CD4-positive, CD25-positive, alpha-beta regulatory T cell (primary cell): ENCODE results near the gene ATRX. TPM values are rescaled to one million over a fixed set of nuclear protein-coding genes. Genes with fewer than 3 reads are reported as not detected.
"Not testable (repeated sequence)": the region's sequence is repeated elsewhere in the genome, so short reads cannot be mapped to it uniquely, and the experiment has no call there.

Source experiments
- ATAC-seq, 2 donors: fragments of 150-1000 bp; cut with Tn5 transposase; one replicate each; pipeline ENCODE4 v1.10.0; 2021; ENCODE audit warnings: low read depth in 2 of 2, moderate number of reproducible peaks in 2 of 2, moderate library complexity in 1 of 2
- DNase-seq, 3 donors: peaks; one replicate each; pipeline versions ENCODE4 v3.0.0 to v3.0.0-alpha.2; 2012 to 2022; ENCODE audit warnings: mixed read lengths in 1 of 3
- H3K27ac ChIP-seq: one replicate; pipeline ENCODE4 v1.7.0; 2013; ENCODE audit warnings: mild to moderate bottlenecking, low read length; ENCODE audit not compliant: insufficient read depth, poor library complexity, severe bottlenecking
- H3K27me3 ChIP-seq: one replicate; pipeline ENCODE4 v1.7.0; 2013; ENCODE audit warnings: low read length; ENCODE audit not compliant: control insufficient read depth, insufficient read depth
- H3K36me3 ChIP-seq: one replicate; pipeline ENCODE4 v1.7.0; 2013; ENCODE audit warnings: mild to moderate bottlenecking, low read length, moderate library complexity; ENCODE audit not compliant: control insufficient read depth, insufficient read depth
- H3K4me1 ChIP-seq: 2 replicates; pipeline ENCODE4 v1.7.0; 2013; ENCODE audit warnings: mild to moderate bottlenecking, low read length; ENCODE audit not compliant: insufficient read depth, control insufficient read depth, poor library complexity, severe bottlenecking
- H3K4me3 ChIP-seq: one replicate; pipeline ENCODE4 v1.7.0; 2013; ENCODE audit warnings: low read depth, mild to moderate bottlenecking, low read length, moderate library complexity
- H3K9me3 ChIP-seq, 2 experiments: 1 replicate in 1 of 2; 2 replicates in 1 of 2; pipeline ENCODE4 v1.7.0; 2013; ENCODE audit warnings: low read length in 2 of 2, mild to moderate bottlenecking in 1 of 2, moderate library complexity in 1 of 2; ENCODE audit not compliant: control insufficient read depth in 2 of 2
- H3K27ac Mint-ChIP-seq, 3 donors: one replicate each; pipeline ENCODE4 v1.8.0; 2020 to 2022; ENCODE audit warnings: mild to moderate bottlenecking in 3 of 3, mixed read lengths in 3 of 3, moderate library complexity in 2 of 3
- H3K27me3 Mint-ChIP-seq: one replicate; pipeline ENCODE4 v1.8.0; 2022; ENCODE audit warnings: mild to moderate bottlenecking, mixed read lengths
- H3K36me3 Mint-ChIP-seq: one replicate; pipeline ENCODE4 v1.8.0; 2020; ENCODE audit warnings: mixed read lengths
- H3K4me1 Mint-ChIP-seq, 4 donors: one replicate each; pipeline ENCODE4 v1.8.0; 2020 to 2022; ENCODE audit warnings: mixed read lengths in 4 of 4, mild to moderate bottlenecking in 1 of 4
- H3K4me3 Mint-ChIP-seq, 4 donors: one replicate each; pipeline ENCODE4 v1.8.0; 2020 to 2022; ENCODE audit warnings: mild to moderate bottlenecking in 4 of 4, mixed read lengths in 4 of 4, moderate library complexity in 3 of 4
- H3K9me3 Mint-ChIP-seq, 7 donors: one replicate each; pipeline ENCODE4 v1.8.0; 2020 to 2022; ENCODE audit warnings: mixed read lengths in 7 of 7, mild to moderate bottlenecking in 3 of 7, moderate library complexity in 2 of 7
- polyA plus RNA-seq, 4 donors: library from polyadenylated mRNA; unstranded; fragments of 300-500 nt; fragmentation: Illumina TruSeq; gene quantifications; one replicate each; pipeline ENCODE4 v1.2.3, GENCODE V29; 2021
- total RNA-seq: library from RNA; stranded (reverse); gene quantifications from one replicate; pipeline ENCODE4 v1.2.3, GENCODE V29; 2022

The ATRX gene
- total and polyA plus RNA-seq, 5 donors from 2014 or later = 35.2 to 175 (median 46.0) TPM

DNA sequence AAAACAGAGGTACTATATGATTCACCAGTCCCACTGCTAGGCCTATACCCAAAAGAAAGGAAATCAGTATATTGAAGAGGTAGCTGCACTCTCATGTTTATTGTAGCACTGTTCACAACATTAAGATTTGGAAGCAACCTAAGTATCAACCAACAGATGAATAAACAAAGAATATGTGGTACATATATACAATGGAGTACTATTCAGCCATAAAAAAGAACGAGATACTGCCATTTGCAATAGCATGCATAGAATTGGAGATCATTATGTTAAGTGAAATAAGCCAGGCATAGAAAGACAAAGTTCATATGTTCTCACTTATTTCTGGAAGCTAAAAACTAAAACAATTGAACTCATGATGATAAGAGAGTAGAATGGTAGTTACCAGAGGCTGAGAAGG lies 266.3 kb downstream of the ATRX start:
- Mint-ChIP-seq H3K27me3 (no peaks in the 10 kb centered on the region), H3K4me3 (no peak overlapping the region)

GRCh38 chrX:77514177-77514576 lies 271.8 kb downstream of the ATRX start:
- no peaks in the 10 kb centered on the region for H3K27me3 ChIP-seq
- H3K9me3 ChIP-seq = no peaks in the 10 kb centered on the region
- H3K9me3 Mint-ChIP-seq = peaks cover 0 to 8% (median 2%) of the 10 kb centered on the region in 7 donors
- H3K27me3 Mint-ChIP-seq = no peaks in the 10 kb centered on the region
- peak overlapping the region in 1 of 3 donors; percentile 7 for H3K27ac Mint-ChIP-seq
- no peak overlapping the region for H3K4me3 Mint-ChIP-seq
- H3K27ac ChIP-seq = no peak overlapping the region
- peaks cover 44% of the 10 kb centered on the region for H3K36me3 ChIP-seq
- DNase-seq (no peak), ATAC-seq (no peak)
- H3K4me3 ChIP-seq = no peak overlapping the region
- H3K4me1 ChIP-seq = no peaks in the 10 kb centered on the region
- H3K36me3 Mint-ChIP-seq = peaks cover 63% of the 10 kb centered on the region
- peaks cover 0 to 8% (median 3%) of the 10 kb centered on the region in 4 donors for H3K4me1 Mint-ChIP-seq

More for the DNA sequence above, 266.3 kb downstream of the ATRX start:
- Mint-ChIP-seq H3K36me3 (peaks cover 52% of the 10 kb centered on the region), H3K27ac (peak overlapping the region in 1 of 3 donors; percentile 23), H3K4me1 (peaks cover under 1 to 11% (median 7%) of the 10 kb centered on the region in 4 donors), H3K9me3 (peaks cover 0 to 7% (median 0%) of the 10 kb centered on the region in 7 donors)
- Histone ChIP-seq H3K4me3 (no peak overlapping the region), H3K36me3 (peaks cover 38% of the 10 kb centered on the region), H3K27me3 (no peaks in the 10 kb centered on the region), H3K27ac (no peak overlapping the region), H3K4me1 (no peaks in the 10 kb centered on the region), H3K9me3 (peaks cover 0 to 2% of the 10 kb centered on the region in 2 experiments)
- DNase-seq (no peak), ATAC-seq (no peak)

DNA sequence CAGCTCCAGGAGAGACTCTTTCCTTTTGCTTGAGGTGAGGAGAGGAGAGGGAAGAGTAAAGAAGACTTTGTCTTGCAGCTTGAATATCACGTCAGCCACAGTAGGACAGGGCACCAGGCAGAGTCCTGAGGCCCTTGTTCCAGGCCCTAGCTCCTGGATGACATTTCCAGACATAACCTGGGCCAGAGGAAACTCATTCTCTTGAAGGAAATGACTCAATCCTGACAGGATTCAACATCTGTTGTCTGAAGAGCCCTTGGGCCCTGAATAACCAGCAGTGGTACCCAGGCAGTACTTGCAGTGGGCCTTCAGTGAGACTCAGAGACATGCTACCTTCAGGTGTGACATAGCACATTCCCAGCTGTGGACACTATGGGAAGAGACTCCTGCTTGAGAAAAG lies 276.0 kb downstream of the ATRX start:
- no peak overlapping the region for H3K4me3 Mint-ChIP-seq
- no peaks in the 10 kb centered on the region for H3K27me3 ChIP-seq
- no peak overlapping the region for H3K27ac Mint-ChIP-seq
- H3K27ac ChIP-seq = no peak overlapping the region
- H3K36me3 ChIP-seq = peaks cover 60% of the 10 kb centered on the region
- H3K4me1 ChIP-seq = no peaks in the 10 kb centered on the region
- H3K4me1 Mint-ChIP-seq = peaks cover 0 to 6% (median 4%) of the 10 kb centered on the region in 4 donors
- ATAC-seq = no peak
- no peak for DNase-seq
- no peaks in the 10 kb centered on the region for H3K9me3 ChIP-seq
- peaks cover 41% of the 10 kb centered on the region for H3K36me3 Mint-ChIP-seq
- no peaks in the 10 kb centered on the region for H3K27me3 Mint-ChIP-seq
- H3K4me3 ChIP-seq = no peak overlapping the region
- peaks cover 0 to 8% (median 1%) of the 10 kb centered on the region in 7 donors for H3K9me3 Mint-ChIP-seq

- Mint-ChIP-seq H3K27ac (peak overlapping the region in 2 of 3 donors; percentile 31 to 43), H3K4me3 (no peak overlapping the region), H3K27me3 (no peaks in the 10 kb centered on the region), H3K9me3 (peaks cover 0 to 1% (median 0%) of the 10 kb centered on the region in 7 donors), H3K4me1 (peaks cover 0 to 15% (median 11%) of the 10 kb centered on the region in 4 donors), H3K36me3 (peaks cover 13% of the 10 kb centered on the region)
- no peaks in the 10 kb centered on the region for H3K9me3 ChIP-seq
- peak overlapping the region; percentile 5 for H3K27ac ChIP-seq
- ATAC-seq = no peak
- peak in 1 of 3 donors; percentile 4 for DNase-seq
- H3K4me3 ChIP-seq = no peak overlapping the region
- H3K27me3 ChIP-seq = no peaks in the 10 kb centered on the region
- peaks cover 4% of the 10 kb centered on the region for H3K4me1 ChIP-seq
- peaks cover 28% of the 10 kb centered on the region for H3K36me3 ChIP-seq
These were observed 280.8 kb downstream of the ATRX start for GRCh38 chrX:77505227-77505626.

GRCh38 chrX:77502951-77503525 lies 283.0 kb downstream of the ATRX start:
- Histone ChIP-seq H3K27me3 (no peaks in the 10 kb centered on the region), H3K27ac (no peak overlapping the region), H3K4me3 (no peak overlapping the region), H3K4me1 (peaks cover 4% of the 10 kb centered on the region), H3K36me3 (peaks cover 12% of the 10 kb centered on the region), H3K9me3 (no peaks in the 10 kb centered on the region)
- no peaks in the 10 kb centered on the region for H3K9me3 Mint-ChIP-seq
- ATAC-seq (no peak), DNase-seq (no peak)
- H3K4me1 Mint-ChIP-seq = peaks cover 0 to 23% (median 16%) of the 10 kb centered on the region in 4 donors
- H3K4me3 Mint-ChIP-seq = no peak overlapping the region
- peak overlapping the region in 2 of 3 donors; percentile 15 to 30 for H3K27ac Mint-ChIP-seq
- no peaks in the 10 kb centered on the region for H3K27me3 Mint-ChIP-seq
- no peaks in the 10 kb centered on the region for H3K36me3 Mint-ChIP-seq

DNA sequence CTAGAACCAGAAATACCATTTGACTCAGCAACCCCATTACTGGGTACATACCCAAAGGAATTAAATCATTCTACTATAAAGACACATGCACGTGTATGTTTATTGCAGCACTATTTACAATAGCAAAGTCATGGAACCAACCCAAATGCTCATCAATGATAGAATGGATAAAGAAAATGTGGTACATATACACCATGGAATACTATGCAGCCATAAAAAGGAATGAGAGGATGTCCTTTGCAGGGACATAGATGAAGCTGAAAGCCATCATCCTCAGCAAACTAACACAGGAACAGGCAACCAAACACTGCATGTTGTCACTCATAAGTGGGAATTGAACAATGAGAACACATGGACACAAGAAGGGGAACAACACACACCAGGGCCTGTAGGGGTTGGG lies 285.9 kb downstream of the ATRX start:
- not testable (repeated sequence) for H3K36me3 ChIP-seq, H3K9me3 ChIP-seq, H3K27me3 ChIP-seq, H3K36me3 Mint-ChIP-seq, H3K4me3 ChIP-seq, H3K27ac Mint-ChIP-seq, H3K27me3 Mint-ChIP-seq, H3K9me3 Mint-ChIP-seq, DNase-seq, H3K27ac ChIP-seq, ATAC-seq, H3K4me3 Mint-ChIP-seq, H3K4me1 ChIP-seq
- peaks cover 0 to 18% (median 15%) of the 10 kb centered on the region in 4 donors for H3K4me1 Mint-ChIP-seq

DNA sequence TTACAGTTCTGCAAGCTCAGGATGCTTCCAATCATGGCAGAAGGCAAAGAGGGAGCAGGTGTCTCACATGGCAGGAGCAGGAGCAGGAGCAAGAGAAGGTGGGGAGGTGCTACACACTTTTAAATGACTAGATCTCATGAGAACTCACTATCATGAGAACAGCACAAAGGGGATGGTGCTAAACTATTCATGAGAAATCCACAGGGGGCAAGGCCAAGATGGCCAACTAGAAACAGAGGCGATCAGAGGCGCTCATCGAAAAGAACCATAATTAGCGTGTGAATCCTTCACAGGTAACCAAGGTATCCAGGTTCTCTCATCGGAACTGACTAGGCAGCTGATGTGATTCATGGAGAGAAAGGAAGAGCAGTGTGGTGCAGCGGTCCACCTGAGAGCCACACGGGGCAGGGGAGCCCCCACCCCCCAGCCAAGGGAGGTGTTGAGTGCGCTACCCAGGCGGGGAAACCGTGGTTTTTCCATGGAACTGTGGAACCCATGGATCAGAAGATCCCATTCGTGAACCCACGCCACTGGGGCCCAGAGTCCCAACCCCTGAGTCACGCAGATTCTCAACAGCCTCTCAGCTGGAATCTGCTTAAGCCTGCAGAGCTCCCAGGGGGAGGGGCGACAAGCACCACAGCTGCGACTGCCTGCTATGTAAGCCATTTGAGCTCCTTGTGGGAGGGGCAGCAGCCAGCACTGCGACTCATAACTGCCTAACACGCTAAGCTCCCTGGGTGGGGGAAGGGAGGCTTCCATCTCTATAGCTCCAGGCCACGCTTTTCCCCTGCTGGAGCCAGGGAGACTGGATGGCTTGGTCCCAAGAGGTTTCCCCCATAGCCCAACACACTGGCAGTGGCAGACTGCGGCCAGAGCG lies 292.1 kb downstream of the ATRX start:
- H3K9me3 ChIP-seq = no peaks in the 10 kb centered on the region
- no peak overlapping the region for H3K4me3 ChIP-seq
- Mint-ChIP-seq H3K9me3 (peaks cover 0 to 6% (median 0%) of the 10 kb centered on the region in 7 donors), H3K4me3 (no peak overlapping the region), H3K27ac (no peak overlapping the region), H3K4me1 (peaks cover 0 to 5% (median 0%) of the 10 kb centered on the region in 4 donors), H3K36me3 (no peaks in the 10 kb centered on the region), H3K27me3 (no peaks in the 10 kb centered on the region)
- H3K4me1 ChIP-seq = no peaks in the 10 kb centered on the region
- no peak for DNase-seq
- ATAC-seq = no peak
- no peaks in the 10 kb centered on the region for H3K27me3 ChIP-seq
- no peaks in the 10 kb centered on the region for H3K36me3 ChIP-seq
- H3K27ac ChIP-seq = no peak overlapping the region
